Activated naive CD8-positive, alpha-beta T cell treated with anti-CD3 and anti-CD28 coated beads, Interleukin-2, amount 50 U/mL, for 16 hours (primary cell): Measurements from ENCODE around the gene CCR3.

Experiments
- DNase-seq: peaks from one replicate; pipeline ENCODE4 v3.0.0-alpha.2; 2020; ENCODE audit warnings: low read depth, low spot score

CCR3 gene

DNA sequence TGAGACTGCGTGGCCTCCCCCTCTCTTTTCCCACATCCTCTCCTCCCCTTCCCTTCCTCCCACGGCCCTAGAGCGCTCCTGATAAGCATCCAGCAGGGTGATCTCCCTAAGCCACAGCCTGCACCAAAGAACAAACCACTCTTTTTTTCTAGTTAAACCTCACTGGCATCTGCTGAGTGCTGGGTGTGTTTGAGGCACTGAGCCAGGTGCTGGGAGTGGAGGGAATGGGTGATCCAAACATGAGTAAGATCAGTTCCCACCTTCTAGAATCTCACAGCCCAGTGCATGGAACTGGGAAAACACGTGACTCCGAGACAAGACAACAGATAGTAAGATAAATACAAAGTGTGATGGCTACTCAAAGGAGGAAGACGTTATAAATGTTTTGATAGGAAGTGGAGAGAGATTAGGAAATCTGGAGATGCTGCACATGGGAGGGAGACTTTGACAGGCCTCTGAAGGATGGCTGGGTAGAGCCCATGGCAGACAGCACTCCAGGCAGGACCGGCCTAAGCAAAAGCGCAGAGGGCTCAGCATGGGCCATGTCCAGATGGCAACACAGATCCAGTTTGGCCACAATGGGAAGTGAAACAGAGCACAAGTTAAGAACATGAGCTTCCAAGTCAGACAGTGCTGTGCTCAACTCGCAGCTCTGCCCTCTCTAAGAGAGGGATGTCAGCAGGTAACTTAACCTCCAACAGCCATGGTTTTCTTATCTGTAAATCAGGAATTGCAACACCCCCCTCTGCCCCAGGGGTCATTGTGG, 55.6 kb downstream of the CCR3 start:
- DNase-seq: no peak

GRCh38 chr3:46298871-46299607, 56.8 kb downstream of the CCR3 start:
- no peak for DNase-seq

DNA sequence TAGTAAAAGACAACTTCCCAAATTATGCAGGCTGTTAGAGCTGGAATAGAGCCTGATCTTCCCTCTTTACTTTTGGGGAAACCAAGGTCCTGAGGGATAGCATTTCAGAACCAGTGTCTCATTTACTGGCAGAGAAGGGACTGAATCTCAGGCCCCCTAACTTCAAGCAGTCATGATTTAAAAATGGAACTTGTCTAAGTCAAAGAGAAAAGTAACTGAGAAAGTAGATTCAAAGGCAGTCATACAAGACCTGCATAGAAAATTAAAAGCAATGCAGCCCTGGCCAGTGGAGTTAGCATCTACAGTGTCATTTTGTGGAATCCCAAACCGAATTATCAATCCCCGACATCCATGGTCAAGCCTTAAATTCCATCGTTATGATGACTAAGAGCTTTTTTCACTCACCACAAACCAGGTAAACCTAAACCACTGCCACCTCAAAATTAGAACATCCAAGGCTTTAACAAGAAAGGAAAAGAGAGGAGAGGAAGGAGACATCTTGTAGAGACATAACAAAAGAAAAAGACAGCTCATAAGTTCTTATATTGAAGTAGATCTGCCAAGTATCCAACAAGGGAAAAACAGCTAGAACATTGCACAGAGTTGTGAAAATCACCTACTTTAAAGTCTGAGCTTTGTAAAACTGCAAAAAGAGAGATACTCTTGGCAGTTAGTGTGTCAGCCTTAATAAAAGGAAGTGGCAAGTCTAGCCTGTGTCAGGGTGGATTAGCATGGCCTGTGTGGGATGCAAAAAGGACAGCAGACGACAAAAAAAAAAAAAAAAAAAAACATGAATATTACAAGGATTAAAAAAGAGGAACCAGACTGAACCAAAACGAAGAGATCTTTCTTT, 57.6 kb downstream of the CCR3 start:
- no peak for DNase-seq

- no peak for DNase-seq
Observed at GRCh38 chr3:46300461-46300789, 58.2 kb downstream of the CCR3 start.

- DNase-seq: no peak
Observed at GRCh38 chr3:46301122-46301835, 59.0 kb downstream of the CCR3 start.

DNA sequence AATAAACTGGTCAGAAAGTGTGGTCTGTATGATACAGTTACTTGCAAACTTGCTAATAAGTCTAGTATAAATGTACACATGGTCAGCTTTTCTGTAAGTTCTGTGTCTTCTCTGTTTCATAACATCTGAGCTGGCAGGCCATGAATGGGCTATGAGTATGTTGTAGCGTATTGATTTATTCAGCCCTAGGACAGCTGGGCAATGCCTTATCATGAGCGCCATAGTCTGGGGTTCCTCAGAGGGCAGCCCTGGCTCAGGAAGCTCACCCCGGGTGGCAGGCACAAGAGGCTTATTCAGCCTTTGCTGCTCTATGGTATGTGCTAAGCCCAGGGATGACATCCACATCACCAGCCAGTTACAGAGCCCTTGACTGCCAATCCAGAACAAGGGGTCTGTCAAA, 61.0 kb downstream of the CCR3 start:
- DNase-seq: no peak

DNA sequence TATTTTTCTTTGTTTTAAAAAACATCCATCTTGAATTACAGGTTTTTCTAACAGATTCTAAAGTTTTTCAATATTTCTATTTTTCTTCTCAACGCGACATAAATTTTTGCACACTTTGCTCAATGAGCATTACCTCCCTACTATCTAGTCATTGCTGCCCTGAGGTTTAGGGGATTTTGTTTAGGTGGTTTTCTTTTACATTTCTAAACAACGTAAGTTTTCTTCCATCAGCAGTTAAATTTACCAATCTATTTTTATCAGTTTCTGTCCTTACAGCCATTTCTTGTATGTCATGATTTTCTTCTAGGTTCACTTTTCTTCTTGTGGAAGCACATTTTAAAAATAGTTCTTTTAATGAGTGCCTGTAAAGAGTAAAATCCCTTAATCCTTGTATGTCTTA, 62.5 kb downstream of the CCR3 start:
- DNase-seq: no peak

DNA sequence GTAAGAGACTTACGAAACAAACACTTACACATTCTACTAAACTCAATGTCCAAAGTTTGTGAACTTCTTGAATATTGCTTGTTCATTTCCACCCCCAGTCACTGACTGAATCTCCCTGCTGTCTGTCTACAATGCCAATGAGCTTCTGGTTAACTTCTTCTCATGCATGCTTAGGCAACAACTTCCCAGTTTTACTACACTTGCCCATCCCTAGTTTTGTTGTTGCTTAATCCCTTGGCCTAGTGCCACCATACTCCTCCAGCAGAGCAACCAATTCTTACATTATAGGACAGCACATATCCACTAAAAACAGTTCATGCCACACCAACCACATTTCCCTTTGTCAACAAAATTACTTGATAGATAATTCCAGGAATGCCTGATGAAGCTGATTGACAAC, 70.7 kb downstream of the CCR3 start:
- no peak for DNase-seq

- DNase-seq: no peak
Observed at GRCh38 chr3:46314517-46314916, 72.3 kb downstream of the CCR3 start.

GRCh38 chr3:46316206-46316605, 73.9 kb downstream of the CCR3 start:
- no peak for DNase-seq
